Neural cell (in vitro differentiated cells): ENCODE data around the gene PICALM. TPM values are rescaled to one million over a fixed set of nuclear protein-coding genes. Genes with fewer than 3 reads are reported as not detected.

Source experiments
- H2AFZ ChIP-seq: fragments of 200-600, 300-800 bp; sonication (generic), shearing (Covaris generic); 2 replicates; pipeline ENCODE4 v1.6.0; 2014; ENCODE audit warnings: low read depth, mild to moderate bottlenecking, antibody characterized with exemption, low read length, moderate library complexity
- H3F3A ChIP-seq: fragments of 200-600 bp; shearing (Covaris generic); 2 replicates; pipeline ENCODE4 v1.6.1; 2016; ENCODE audit warnings: mild to moderate bottlenecking, moderate library complexity, mixed read lengths, antibody characterized with exemption, low read length; ENCODE audit not compliant: insufficient read depth, poor library complexity, severe bottlenecking
- H3K27ac ChIP-seq: fragments of 200-600, 300-800 bp; sonication (generic), shearing (Covaris generic); 2 replicates; pipeline ENCODE4 v1.5.1; 2014; ENCODE audit warnings: mild to moderate bottlenecking, low read length, moderate library complexity
- H3K27me3 ChIP-seq: fragments of 300-800, 200-600 bp; sonication (generic), shearing (Covaris generic); 2 replicates; pipeline ENCODE4 v1.6.0; 2014; ENCODE audit warnings: mild to moderate bottlenecking, low read depth, low read length, moderate library complexity; ENCODE audit not compliant: insufficient read depth
- H3K36me3 ChIP-seq: fragments of 300-800, 200-600 bp; sonication (generic), shearing (Covaris generic); 2 replicates; pipeline ENCODE4 v1.5.1; 2014; ENCODE audit warnings: mild to moderate bottlenecking, antibody characterized with exemption, low read length, moderate library complexity; ENCODE audit not compliant: insufficient read depth
- H3K4me2 ChIP-seq: fragments of 300-800, 200-600 bp; sonication (generic), shearing (Covaris generic); 2 replicates; pipeline ENCODE4 v1.6.0; 2014; ENCODE audit warnings: mild to moderate bottlenecking, low read length
- H3K4me3 ChIP-seq: fragments of 300-800, 200-600 bp; sonication (generic), shearing (Covaris generic); 2 replicates; pipeline ENCODE4 v1.5.1; 2014; ENCODE audit warnings: mild to moderate bottlenecking, low read length, moderate library complexity
- H3K79me2 ChIP-seq: fragments of 200-600 bp; shearing (Covaris generic); replicated peaks from 2 replicates; pipeline ENCODE4 v1.6.0; 2014; ENCODE audit warnings: mild to moderate bottlenecking, low read length, moderate library complexity; ENCODE audit not compliant: insufficient read depth
- H3K9ac ChIP-seq: fragments of 300-800, 200-600 bp; sonication (generic), shearing (Covaris generic); 2 replicates; pipeline ENCODE4 v1.6.1; 2016; ENCODE audit warnings: mild to moderate bottlenecking, low read length, mixed read lengths
- H3K9me2 ChIP-seq: fragments of 200-600 bp; shearing (Covaris generic); 2 replicates; pipeline ENCODE4 v1.6.1; 2016; ENCODE audit warnings: mild to moderate bottlenecking, low read length, mixed read lengths; ENCODE audit not compliant: insufficient read depth
- H3K9me3 ChIP-seq: fragments of 200-600, 300-800 bp; sonication (generic), shearing (Covaris generic); 2 replicates; pipeline ENCODE4 v1.6.1; 2016; ENCODE audit warnings: mild to moderate bottlenecking, mixed run types, low read length, moderate library complexity, mixed read lengths
- H4K20me1 ChIP-seq: fragments of 200-600 bp; shearing (Covaris generic); 2 replicates; pipeline ENCODE4 v1.6.1; 2016; ENCODE audit warnings: mild to moderate bottlenecking, mixed run types; ENCODE audit not compliant: insufficient read depth
- EP300 ChIP-seq: fragments of 450-650 bp; conservative IDR thresholded peaks from 2 replicates; pipeline ENCODE4 v1.6.1; 2014; ENCODE audit warnings: antibody characterized with exemption, mild to moderate bottlenecking, moderate library complexity; ENCODE audit not compliant: poor library complexity, severe bottlenecking
- EZH2 ChIP-seq: fragments of 200-600, 300-800 bp; shearing (Covaris generic), sonication (generic); IDR thresholded peaks from 2 replicates; pipeline ENCODE4 v1.6.1; 2014; ENCODE audit warnings: antibody characterized with exemption, low read length, borderline replicate concordance, mild to moderate bottlenecking; ENCODE audit not compliant: insufficient read depth, poor library complexity, severe bottlenecking
- MXI1 ChIP-seq: fragments of 450-650 bp; conservative IDR thresholded peaks from 2 replicates; pipeline ENCODE4 v1.6.1; 2014; ENCODE audit warnings: antibody characterized with exemption, mild to moderate bottlenecking; ENCODE audit not compliant: poor library complexity, severe bottlenecking
- POLR2AphosphoS5 ChIP-seq: IDR thresholded peaks from 2 replicates; pipeline ENCODE4 v1.6.1; 2012
- RAD21 ChIP-seq: fragments of 450-650 bp; conservative IDR thresholded peaks from 2 replicates; pipeline ENCODE4 v1.6.1; 2014; ENCODE audit warnings: antibody characterized with exemption, mild to moderate bottlenecking, moderate library complexity
- REST ChIP-seq: IDR thresholded peaks from 2 replicates; pipeline ENCODE4 v1.6.1; 2012; ENCODE audit warnings: borderline replicate concordance
- SMC3 ChIP-seq: fragments of 450-650 bp; conservative IDR thresholded peaks from 2 replicates; pipeline ENCODE4 v1.6.1; 2014; ENCODE audit warnings: antibody characterized with exemption, mild to moderate bottlenecking, moderate library complexity; ENCODE audit not compliant: poor library complexity
- TAF1 ChIP-seq: IDR thresholded peaks from 2 replicates; pipeline ENCODE4 v1.6.1; 2012; ENCODE audit warnings: low read depth
- polyA plus RNA-seq: library from polyadenylated mRNA; depleted of rRNA; stranded (reverse); fragments of >200 nt; gene quantifications from 2 replicates; pipeline ENCODE4 v1.2.3, GENCODE V29; 2014
- TF ChIP-seq, protein P1 (sequence below): fragments of 450-650 bp; IDR thresholded peaks from 2 replicates; pipeline ENCODE4 v1.5.1; 2014; ENCODE audit warnings: antibody characterized with exemption, mild to moderate bottlenecking, moderate library complexity; ENCODE audit not compliant: poor library complexity, severe bottlenecking

PICALM gene
- polyA plus RNA-seq, 1 donor from 2014 or later = 161 TPM

DNA sequence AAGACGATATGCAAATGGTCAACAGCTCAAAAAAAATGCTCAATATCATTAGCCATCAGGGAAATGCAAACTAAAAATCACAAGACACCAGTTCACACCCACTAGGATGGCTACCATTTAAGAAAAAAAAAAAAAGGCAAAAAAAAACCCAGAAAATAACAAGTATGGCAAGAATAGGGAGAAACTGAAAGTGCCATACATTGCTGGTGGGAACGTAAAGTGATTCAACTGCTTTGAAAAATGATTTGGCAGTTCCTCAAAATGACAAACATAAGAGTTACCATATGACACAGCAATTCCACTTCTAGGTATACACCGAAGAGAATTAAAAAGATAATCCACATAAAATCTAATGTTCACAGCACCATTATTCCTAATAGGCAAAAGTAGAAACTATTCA lies 47.5 kb downstream of the PICALM start:
- no peaks in the 10 kb centered on the region for H3K9me2 ChIP-seq
- no peak for TF ChIP-seq MXI1
- TF ChIP-seq, protein P1, sequence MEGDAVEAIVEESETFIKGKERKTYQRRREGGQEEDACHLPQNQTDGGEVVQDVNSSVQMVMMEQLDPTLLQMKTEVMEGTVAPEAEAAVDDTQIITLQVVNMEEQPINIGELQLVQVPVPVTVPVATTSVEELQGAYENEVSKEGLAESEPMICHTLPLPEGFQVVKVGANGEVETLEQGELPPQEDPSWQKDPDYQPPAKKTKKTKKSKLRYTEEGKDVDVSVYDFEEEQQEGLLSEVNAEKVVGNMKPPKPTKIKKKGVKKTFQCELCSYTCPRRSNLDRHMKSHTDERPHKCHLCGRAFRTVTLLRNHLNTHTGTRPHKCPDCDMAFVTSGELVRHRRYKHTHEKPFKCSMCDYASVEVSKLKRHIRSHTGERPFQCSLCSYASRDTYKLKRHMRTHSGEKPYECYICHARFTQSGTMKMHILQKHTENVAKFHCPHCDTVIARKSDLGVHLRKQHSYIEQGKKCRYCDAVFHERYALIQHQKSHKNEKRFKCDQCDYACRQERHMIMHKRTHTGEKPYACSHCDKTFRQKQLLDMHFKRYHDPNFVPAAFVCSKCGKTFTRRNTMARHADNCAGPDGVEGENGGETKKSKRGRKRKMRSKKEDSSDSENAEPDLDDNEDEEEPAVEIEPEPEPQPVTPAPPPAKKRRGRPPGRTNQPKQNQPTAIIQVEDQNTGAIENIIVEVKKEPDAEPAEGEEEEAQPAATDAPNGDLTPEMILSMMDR = no peak
- H3K79me2 ChIP-seq = peaks cover 8% of the 10 kb centered on the region
- no peak overlapping the region for H3K4me2 ChIP-seq
- no peaks in the 10 kb centered on the region for H3K9me3 ChIP-seq
- no peak overlapping the region for H3K27ac ChIP-seq
- H3K9ac ChIP-seq = no peak overlapping the region
- no peak overlapping the region for H2AFZ ChIP-seq
- H3K27me3 ChIP-seq = no peaks in the 10 kb centered on the region
- no peaks in the 10 kb centered on the region for H4K20me1 ChIP-seq
- H3K36me3 ChIP-seq = peaks cover 16% of the 10 kb centered on the region
- H3K4me3 ChIP-seq = no peak overlapping the region
- no peaks in the 10 kb centered on the region for H3F3A ChIP-seq

DNA sequence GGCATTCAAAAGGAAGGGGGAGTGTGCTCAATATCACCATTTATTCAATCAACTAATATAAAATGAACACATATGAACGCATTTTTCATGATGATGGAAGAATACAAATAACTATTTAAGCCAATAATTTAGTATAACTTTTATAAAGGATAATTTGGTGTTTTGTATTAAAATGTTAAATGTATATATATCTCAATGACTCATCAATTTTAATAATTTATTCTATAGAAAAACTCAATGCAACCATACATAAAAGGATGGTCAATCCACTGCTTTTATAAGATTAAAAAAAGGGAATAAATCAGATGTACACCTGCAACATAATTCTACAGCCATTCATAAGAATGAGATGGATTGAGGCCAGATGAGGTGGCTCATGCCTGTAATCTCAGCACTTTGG lies 50.6 kb downstream of the PICALM start:
- Histone ChIP-seq H3K27me3 (no peaks in the 10 kb centered on the region), H4K20me1 (no peaks in the 10 kb centered on the region)

More for the DNA sequence above, 50.6 kb downstream of the PICALM start:
- H3K9me2 ChIP-seq = no peaks in the 10 kb centered on the region
- no peak overlapping the region for H3K9ac ChIP-seq
- H2AFZ ChIP-seq = no peak overlapping the region
- no peaks in the 10 kb centered on the region for H3F3A ChIP-seq
- H3K4me2 ChIP-seq = no peak overlapping the region
- H3K4me3 ChIP-seq = no peak overlapping the region
- no peaks in the 10 kb centered on the region for H3K9me3 ChIP-seq
- peaks cover 8% of the 10 kb centered on the region for H3K79me2 ChIP-seq
- TF ChIP-seq EZH2 (no peak), MXI1 (no peak), TAF1 (no peak), SMC3 (no peak), POLR2AphosphoS5 (no peak), REST (no peak), RAD21 (no peak), EP300 (no peak)
- TF ChIP-seq, protein P1 = no peak
- H3K27ac ChIP-seq = no peak overlapping the region
- peaks cover 14% of the 10 kb centered on the region for H3K36me3 ChIP-seq
